HG02884 (cell line): Measurements from ENCODE around the gene DEDD2.

Source experiments
- ATAC-seq: cut with Tn5 transposase; IDR thresholded peaks from one replicate; pipeline ENCODE4 v1.9.1; 2021; ENCODE audit warnings: mild to moderate bottlenecking, moderate library complexity; ENCODE audit not compliant: unreplicated experiment

The DEDD2 gene

DNA sequence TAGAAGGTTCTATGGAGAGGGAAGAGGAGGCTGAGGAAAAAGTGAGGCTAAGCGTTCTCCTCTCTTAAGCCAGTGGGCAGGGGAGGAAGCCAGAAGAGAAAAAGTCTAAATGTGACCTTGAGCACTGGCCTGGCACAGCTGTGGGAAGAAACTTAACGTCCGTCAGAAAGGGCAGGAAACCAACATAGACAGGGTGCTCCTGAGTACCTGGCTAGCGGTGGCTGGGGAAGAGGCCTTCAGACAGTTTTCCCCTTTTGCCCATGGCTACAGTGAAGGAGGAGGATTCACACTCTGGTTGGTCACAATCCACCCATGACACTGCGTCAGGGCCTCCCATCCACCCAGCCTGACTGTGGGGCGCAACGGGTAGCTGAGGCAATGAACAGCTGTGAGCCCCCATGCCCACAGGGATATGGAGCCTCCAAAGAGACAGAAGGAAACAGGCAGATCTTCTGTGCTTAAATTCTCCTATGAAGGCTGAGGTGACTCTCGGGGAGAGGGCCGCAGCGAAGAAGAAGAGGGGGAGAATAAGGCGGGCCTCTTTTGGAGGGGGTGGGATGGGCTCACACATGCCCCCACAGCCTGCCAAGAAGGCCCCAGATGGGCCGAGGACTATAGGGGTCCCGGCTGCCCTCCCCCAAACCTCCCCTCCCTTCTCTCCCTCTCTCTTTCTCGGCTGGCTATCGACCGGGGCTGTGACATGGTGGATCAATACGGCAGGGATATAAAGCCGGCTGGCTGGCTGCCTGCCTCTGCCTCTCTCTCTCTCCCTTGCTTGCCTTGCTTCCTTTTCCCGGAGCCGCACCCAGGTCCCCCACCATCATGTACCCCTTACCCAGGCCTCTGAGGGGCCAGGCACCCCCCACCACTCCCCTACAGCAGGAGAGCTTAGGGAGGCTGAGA, 65.4 kb downstream of the DEDD2 start:
- no peak for ATAC-seq

DNA sequence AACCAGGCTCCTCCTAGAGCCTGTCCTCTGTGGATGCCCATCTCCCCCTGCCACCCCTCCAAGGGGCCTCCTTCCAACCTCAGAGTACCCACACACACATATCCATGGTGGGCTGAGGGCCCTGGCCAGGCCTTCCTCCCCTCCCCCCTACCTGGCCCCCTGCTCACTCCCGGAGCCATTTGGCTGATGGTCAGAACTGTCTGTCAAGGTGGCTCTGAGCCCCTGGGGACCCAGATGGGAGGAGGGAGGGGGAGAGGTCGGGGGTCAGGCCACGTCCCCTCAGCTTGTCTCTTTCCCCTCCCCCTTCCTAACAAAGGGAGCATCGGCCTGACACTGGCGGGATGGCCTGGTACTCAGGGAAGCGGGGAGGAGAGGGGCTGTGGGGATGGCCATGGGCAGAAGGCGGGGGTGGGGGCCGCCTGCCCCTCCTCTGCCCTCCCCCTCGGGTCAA, 66.5 kb downstream of the DEDD2 start:
- no peak for ATAC-seq

GRCh38 chr19:42150364-42150763, 67.1 kb downstream of the DEDD2 start:
- ATAC-seq, result no peak

DNA sequence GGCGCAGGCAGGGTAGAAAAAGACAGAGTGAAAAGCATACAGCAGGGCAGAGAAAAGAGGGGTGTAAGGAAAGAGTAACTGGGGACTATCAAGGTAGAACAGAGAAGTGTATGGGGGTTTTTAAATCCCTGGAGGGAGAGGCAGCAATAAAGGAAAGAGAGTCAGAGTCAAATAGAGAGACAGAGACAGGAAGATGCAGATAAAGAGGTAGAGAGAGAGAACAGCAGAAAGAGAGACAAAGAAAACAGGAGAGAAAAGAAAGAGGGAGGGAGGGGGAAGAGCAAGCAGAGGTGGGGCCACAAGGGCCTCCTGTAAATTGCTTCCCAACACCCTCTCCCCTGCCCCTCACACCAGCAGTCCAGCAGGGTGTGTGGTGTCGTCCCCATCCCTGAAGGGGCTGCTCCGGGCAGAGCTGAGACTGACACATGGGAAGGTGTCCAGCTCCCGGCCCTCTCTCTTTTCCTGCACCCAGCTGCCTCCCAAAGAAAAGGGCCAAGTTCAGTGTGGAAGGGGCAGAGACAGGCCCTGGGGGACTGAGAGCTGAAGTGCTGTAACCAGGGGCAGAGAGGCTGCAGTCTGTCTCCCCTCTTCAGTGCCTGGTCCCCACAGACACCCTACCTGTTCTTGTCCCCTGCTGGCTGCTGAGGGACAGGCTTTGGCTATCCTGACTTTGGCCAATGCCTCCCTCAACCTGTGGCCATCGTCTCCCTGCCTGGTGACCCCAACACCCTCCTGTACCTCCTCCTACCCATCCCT, 67.9 kb downstream of the DEDD2 start:
- no peak for ATAC-seq
